ENCODE data around the gene TDRD10.

DNA sequence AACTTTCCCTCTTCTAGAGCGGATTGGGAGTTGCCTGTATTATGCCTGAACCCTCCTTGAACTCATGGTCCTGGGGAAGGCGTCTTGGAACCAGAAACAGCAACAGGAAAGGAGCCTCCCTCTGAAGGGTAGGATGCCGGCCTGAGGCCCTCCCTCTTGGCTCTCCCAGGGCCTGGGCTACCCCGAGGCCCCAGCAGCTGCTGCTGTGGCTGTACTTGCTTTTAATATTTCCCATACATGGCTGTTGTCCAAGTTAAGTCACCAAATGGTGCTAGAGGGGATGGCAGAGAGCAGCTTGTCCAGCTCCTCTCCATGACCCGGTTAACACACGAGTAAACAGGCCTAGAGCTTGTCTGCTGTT, 76.0 kb downstream of the TDRD10 start:
- TF ChIP-seq, protein P1, sequence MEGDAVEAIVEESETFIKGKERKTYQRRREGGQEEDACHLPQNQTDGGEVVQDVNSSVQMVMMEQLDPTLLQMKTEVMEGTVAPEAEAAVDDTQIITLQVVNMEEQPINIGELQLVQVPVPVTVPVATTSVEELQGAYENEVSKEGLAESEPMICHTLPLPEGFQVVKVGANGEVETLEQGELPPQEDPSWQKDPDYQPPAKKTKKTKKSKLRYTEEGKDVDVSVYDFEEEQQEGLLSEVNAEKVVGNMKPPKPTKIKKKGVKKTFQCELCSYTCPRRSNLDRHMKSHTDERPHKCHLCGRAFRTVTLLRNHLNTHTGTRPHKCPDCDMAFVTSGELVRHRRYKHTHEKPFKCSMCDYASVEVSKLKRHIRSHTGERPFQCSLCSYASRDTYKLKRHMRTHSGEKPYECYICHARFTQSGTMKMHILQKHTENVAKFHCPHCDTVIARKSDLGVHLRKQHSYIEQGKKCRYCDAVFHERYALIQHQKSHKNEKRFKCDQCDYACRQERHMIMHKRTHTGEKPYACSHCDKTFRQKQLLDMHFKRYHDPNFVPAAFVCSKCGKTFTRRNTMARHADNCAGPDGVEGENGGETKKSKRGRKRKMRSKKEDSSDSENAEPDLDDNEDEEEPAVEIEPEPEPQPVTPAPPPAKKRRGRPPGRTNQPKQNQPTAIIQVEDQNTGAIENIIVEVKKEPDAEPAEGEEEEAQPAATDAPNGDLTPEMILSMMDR (IDR thresholded peaks at IDR 0.05; ENCODE audit: low read depth, low read length, missing input control), result no peak
- no peak for TF ChIP-seq EGR1 (IDR thresholded peaks at IDR 0.05; ENCODE audit: low read depth in 2 of 2)
- TF ChIP-seq, protein P2, sequence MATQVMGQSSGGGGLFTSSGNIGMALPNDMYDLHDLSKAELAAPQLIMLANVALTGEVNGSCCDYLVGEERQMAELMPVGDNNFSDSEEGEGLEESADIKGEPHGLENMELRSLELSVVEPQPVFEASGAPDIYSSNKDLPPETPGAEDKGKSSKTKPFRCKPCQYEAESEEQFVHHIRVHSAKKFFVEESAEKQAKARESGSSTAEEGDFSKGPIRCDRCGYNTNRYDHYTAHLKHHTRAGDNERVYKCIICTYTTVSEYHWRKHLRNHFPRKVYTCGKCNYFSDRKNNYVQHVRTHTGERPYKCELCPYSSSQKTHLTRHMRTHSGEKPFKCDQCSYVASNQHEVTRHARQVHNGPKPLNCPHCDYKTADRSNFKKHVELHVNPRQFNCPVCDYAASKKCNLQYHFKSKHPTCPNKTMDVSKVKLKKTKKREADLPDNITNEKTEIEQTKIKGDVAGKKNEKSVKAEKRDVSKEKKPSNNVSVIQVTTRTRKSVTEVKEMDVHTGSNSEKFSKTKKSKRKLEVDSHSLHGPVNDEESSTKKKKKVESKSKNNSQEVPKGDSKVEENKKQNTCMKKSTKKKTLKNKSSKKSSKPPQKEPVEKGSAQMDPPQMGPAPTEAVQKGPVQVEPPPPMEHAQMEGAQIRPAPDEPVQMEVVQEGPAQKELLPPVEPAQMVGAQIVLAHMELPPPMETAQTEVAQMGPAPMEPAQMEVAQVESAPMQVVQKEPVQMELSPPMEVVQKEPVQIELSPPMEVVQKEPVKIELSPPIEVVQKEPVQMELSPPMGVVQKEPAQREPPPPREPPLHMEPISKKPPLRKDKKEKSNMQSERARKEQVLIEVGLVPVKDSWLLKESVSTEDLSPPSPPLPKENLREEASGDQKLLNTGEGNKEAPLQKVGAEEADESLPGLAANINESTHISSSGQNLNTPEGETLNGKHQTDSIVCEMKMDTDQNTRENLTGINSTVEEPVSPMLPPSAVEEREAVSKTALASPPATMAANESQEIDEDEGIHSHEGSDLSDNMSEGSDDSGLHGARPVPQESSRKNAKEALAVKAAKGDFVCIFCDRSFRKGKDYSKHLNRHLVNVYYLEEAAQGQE (IDR thresholded peaks at IDR 0.05), result no peak
- TF ChIP-seq, protein P3, sequence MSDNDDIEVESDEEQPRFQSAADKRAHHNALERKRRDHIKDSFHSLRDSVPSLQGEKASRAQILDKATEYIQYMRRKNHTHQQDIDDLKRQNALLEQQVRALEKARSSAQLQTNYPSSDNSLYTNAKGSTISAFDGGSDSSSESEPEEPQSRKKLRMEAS (IDR thresholded peaks at IDR 0.05), result no peak

All from liver (tissue), 3 donors.